ENCODE results near the gene HRH2.

DNA sequence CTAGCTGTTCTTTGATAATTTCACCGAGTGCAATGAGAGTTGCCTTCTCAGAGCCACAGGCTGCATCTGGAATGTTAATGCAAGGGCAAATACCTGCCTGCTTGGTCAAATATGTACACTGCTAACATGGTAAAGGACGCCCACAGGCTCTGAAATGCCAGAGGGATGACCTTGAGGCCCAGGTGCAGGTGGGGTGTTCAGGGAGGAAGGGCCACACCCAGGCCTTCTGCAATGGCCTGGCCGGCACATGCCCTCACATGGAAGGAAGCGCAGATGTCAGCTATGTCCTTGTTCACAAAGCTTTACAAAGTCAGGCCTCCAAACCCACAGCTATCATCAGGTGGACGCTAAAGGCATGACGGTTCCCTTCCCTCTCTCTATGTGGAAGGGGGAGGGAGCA lies 48.6 kb downstream of the HRH2 start:
- TF ChIP-seq POLR2A (IDR thresholded peaks at IDR 0.05; ENCODE audit: low read depth, low read length): no peak
- TF ChIP-seq POLR2AphosphoS5 (IDR thresholded peaks at IDR 0.05; ENCODE audit: low read depth, low read length): no peak
- no peak for TF ChIP-seq TAF1 (IDR thresholded peaks at IDR 0.05; ENCODE audit: borderline replicate concordance, low read depth, low read length)
